Measurements from ENCODE around the gene ZNF530.

- TF ChIP-seq CTCF (IDR thresholded peaks at IDR 0.05) (no peak), EP300 (IDR thresholded peaks at IDR 0.05) (no peak)
Observed at GRCh38 chr19:57557659-57558058, 42.0 kb upstream of the ZNF530 start.

Measured in ovary (tissue), 3 donors.